H1 (cell line): Measurements from ENCODE around the gene RPS15. TPM values are rescaled to one million over a fixed set of nuclear protein-coding genes. Genes with fewer than 3 reads are reported as not detected.
A peak's percentile ranks its signal among the peaks of the same experiment; 100 is the strongest.

Experiments
- CTCF ChIA-PET: fragments of 300-600 bp; sonication (Branson Sonifier 250); formaldehyde crosslinking; loops from one replicate; lab custom pipeline; 2021; ENCODE audit not compliant: partially characterized antibody; lab: Charles Lee
- POLR2A ChIA-PET: fragments of 300-600 bp; sonication (Branson Sonifier 250); formaldehyde crosslinking; loops from one replicate; lab custom pipeline; 2021; ENCODE audit warnings: inconsistent platforms; ENCODE audit not compliant: partially characterized antibody; lab: Charles Lee
- DNase-seq, 2 experiments: peaks; one replicate each; pipeline versions ENCODE4 v3.0.0 to v3.0.0-alpha.2; 2010 to 2022; ENCODE audit warnings: low spot score in 2 of 2, low read depth in 1 of 2, mixed read lengths in 1 of 2
- FAIRE-seq: peaks from 2 replicates; lab custom pipeline; 2011; peaks lifted over from hg19 to GRCh38; lab: Jason Lieb, UNC
- H2AFZ ChIP-seq: 2 replicates; pipeline ENCODE4 v1.8.1; 2012; ENCODE audit warnings: low read length, inconsistent platforms
- H2AK5ac ChIP-seq: 2 replicates; pipeline ENCODE4 v1.6.1; 2013; ENCODE audit warnings: low read depth, low read length
- H2BK120ac ChIP-seq: replicated peaks from 2 replicates; pipeline ENCODE3; 2013; ENCODE audit warnings: low read depth, low read length, inconsistent platforms
- H2BK12ac ChIP-seq: 2 replicates; pipeline ENCODE4 v1.6.1; 2013; ENCODE audit warnings: low read depth, low read length
- H2BK15ac ChIP-seq: 2 replicates; pipeline ENCODE4 v1.6.1; 2013; ENCODE audit warnings: low read length
- H2BK20ac ChIP-seq: 2 replicates; pipeline ENCODE4 v1.6.1; 2013; ENCODE audit warnings: low read length
- H2BK5ac ChIP-seq: 2 replicates; pipeline ENCODE4 v1.6.1; 2013; ENCODE audit warnings: low read depth, low read length
- H3K14ac ChIP-seq: 2 replicates; pipeline ENCODE4 v1.6.1; 2013; ENCODE audit warnings: inconsistent platforms; ENCODE audit not compliant: insufficient read length
- H3K18ac ChIP-seq: 2 replicates; pipeline ENCODE4 v1.6.1; 2013; ENCODE audit warnings: low read length; ENCODE audit errors: extremely low read depth
- H3K23ac ChIP-seq: 2 replicates; pipeline ENCODE4 v1.6.1; 2013; ENCODE audit warnings: inconsistent platforms; ENCODE audit not compliant: insufficient read length
- H3K23me2 ChIP-seq: 2 replicates; pipeline ENCODE4 v1.6.1; 2013; ENCODE audit warnings: low read depth, low read length
- H3K27ac ChIP-seq: 2 replicates; pipeline ENCODE4 v1.6.1; 2011; ENCODE audit warnings: low read depth, low read length, inconsistent platforms
- H3K27me3 ChIP-seq, 4 experiments: replicated peaks in 1 of 4; 1 replicate in 1 of 4; 2 replicates in 3 of 4; pipeline versions ENCODE4 v1.6.1 to v1.8.1; 2011 to 2013; ENCODE audit warnings: low read length in 3 of 4, mild to moderate bottlenecking in 3 of 4, inconsistent platforms in 2 of 4, mixed read lengths in 2 of 4, moderate library complexity in 1 of 4; ENCODE audit not compliant: control insufficient read depth in 3 of 4, insufficient read depth in 3 of 4; ENCODE audit errors: extremely low read depth in 1 of 4
- H3K36me3 ChIP-seq, 4 experiments: 2 replicates each; pipeline versions ENCODE4 v1.6.1 to v1.8.1; 2011 to 2013; ENCODE audit warnings: mild to moderate bottlenecking in 4 of 4, low read length in 3 of 4, moderate library complexity in 2 of 4, control low read depth in 1 of 4, inconsistent platforms in 1 of 4; ENCODE audit not compliant: insufficient read depth in 4 of 4, control insufficient read depth in 2 of 4
- H3K4ac ChIP-seq: replicated peaks from 2 replicates; pipeline ENCODE3; 2013; ENCODE audit warnings: low read length, low read depth, mixed read lengths, inconsistent platforms; ENCODE audit not compliant: insufficient read length
- H3K4me1 ChIP-seq, 4 experiments: replicated peaks in 1 of 4; 1 replicate in 1 of 4; 2 replicates in 3 of 4; pipeline versions ENCODE4 v1.6.1 to v1.8.1; 2011 to 2013; ENCODE audit warnings: low read length in 3 of 4, inconsistent platforms in 2 of 4, mixed read lengths in 1 of 4; ENCODE audit not compliant: insufficient read depth in 4 of 4, control insufficient read depth in 3 of 4
- H3K4me2 ChIP-seq, 2 experiments: 2 replicates each; pipeline versions ENCODE4 v1.6.1 to v1.8.1; 2011 to 2013; ENCODE audit warnings: low read depth in 2 of 2, low read length in 2 of 2, control low read depth in 1 of 2, inconsistent platforms in 1 of 2, mild to moderate bottlenecking in 1 of 2; ENCODE audit not compliant: insufficient read depth in 1 of 2
- H3K4me3 ChIP-seq, 4 experiments: fragments of 200-600, 300-600 bp in 1 of 4; sonication (generic), shearing (Covaris generic), sonication (Bioruptor Twin) in 1 of 4; 2 replicates each; pipeline versions ENCODE4 v1.5.1 to v1.8.1; 2011 to 2016; ENCODE audit warnings: low read length in 4 of 4, low read depth in 3 of 4, control low read depth in 2 of 4, inconsistent platforms in 2 of 4, mild to moderate bottlenecking in 2 of 4, mixed read lengths in 1 of 4, moderate library complexity in 1 of 4; ENCODE audit not compliant: insufficient read depth in 2 of 4; ENCODE audit errors: extremely low read depth in 1 of 4
- H3K56ac ChIP-seq: replicated peaks from 2 replicates; pipeline ENCODE3; 2013; ENCODE audit warnings: low read depth, mild to moderate bottlenecking, mixed read lengths, low read length, inconsistent platforms; ENCODE audit not compliant: insufficient read length
- H3K79me1 ChIP-seq: 2 replicates; pipeline ENCODE4 v1.6.1; 2013; ENCODE audit warnings: low read depth, low read length, control low read depth
- H3K79me2 ChIP-seq, 2 experiments: 2 replicates each; pipeline versions ENCODE4 v1.6.1 to v1.8.1; 2012 to 2013; ENCODE audit warnings: low read length in 2 of 2, mild to moderate bottlenecking in 2 of 2, inconsistent platforms in 1 of 2; ENCODE audit not compliant: insufficient read depth in 2 of 2, control insufficient read depth in 1 of 2
- H3K9ac ChIP-seq, 4 experiments: replicated peaks in 1 of 4; 1 replicate in 1 of 4; 2 replicates in 3 of 4; pipeline versions ENCODE4 v1.6.1 to v1.8.1; 2011 to 2013; ENCODE audit warnings: low read depth in 3 of 4, low read length in 3 of 4, control low read depth in 2 of 4, mild to moderate bottlenecking in 2 of 4, moderate library complexity in 2 of 4, inconsistent platforms in 1 of 4; ENCODE audit errors: extremely low read depth in 1 of 4
- H3K9me3 ChIP-seq, 2 experiments: 2 replicates each; pipeline versions ENCODE4 v1.6.1 to v1.8.1; 2012 to 2013; ENCODE audit warnings: mild to moderate bottlenecking in 2 of 2, moderate library complexity in 2 of 2, control low read depth in 1 of 2, inconsistent platforms in 1 of 2, low read depth in 1 of 2, low read length in 1 of 2, mixed read lengths in 1 of 2; ENCODE audit not compliant: insufficient read depth in 2 of 2
- H4K20me1 ChIP-seq, 2 experiments: replicated peaks in 1 of 2; 2 replicates each; pipeline versions ENCODE3 to v1.8.1; 2011 to 2013; ENCODE audit warnings: inconsistent platforms in 2 of 2, low read length in 2 of 2, mild to moderate bottlenecking in 1 of 2; ENCODE audit not compliant: insufficient read depth in 2 of 2, control insufficient read depth in 1 of 2
- H4K5ac ChIP-seq: 2 replicates; pipeline ENCODE4 v1.6.1; 2013; ENCODE audit warnings: low read length, low read depth, mixed read lengths, inconsistent platforms; ENCODE audit not compliant: insufficient read length
- H4K8ac ChIP-seq: 2 replicates; pipeline ENCODE4 v1.8.0; 2013; ENCODE audit warnings: mild to moderate bottlenecking, moderate library complexity, low read length, inconsistent platforms; ENCODE audit not compliant: insufficient read depth; ENCODE audit errors: extremely low read depth
- H4K91ac ChIP-seq: replicated peaks from 2 replicates; pipeline ENCODE3; 2013; ENCODE audit warnings: low read length, mixed read lengths, inconsistent platforms; ENCODE audit not compliant: insufficient read length
- CBX8 ChIP-seq: fragments of 300-800, 300-1000 bp; sonication (generic); IDR thresholded peaks from 2 replicates; pipeline ENCODE4 v1.7.1; 2016; ENCODE audit warnings: low read depth, low read length, borderline replicate concordance
- CHD2 ChIP-seq: IDR thresholded peaks from 2 replicates; pipeline ENCODE4 v1.6.1; 2012; ENCODE audit warnings: low read length, improper control_type of control experiment
- CREB1 ChIP-seq: IDR thresholded peaks from 2 replicates; pipeline ENCODE4 v1.6.1; 2012; ENCODE audit warnings: inconsistent platforms
- EP300 ChIP-seq, 2 experiments: IDR thresholded peaks; 1 replicate in 1 of 2; 2 replicates in 1 of 2; pipeline ENCODE4 v1.6.1; 2011 to 2012; ENCODE audit warnings: low read depth in 2 of 2, low read length in 2 of 2, mild to moderate bottlenecking in 2 of 2, borderline replicate concordance in 1 of 2, inconsistent platforms in 1 of 2, moderate library complexity in 1 of 2
- FOSL1 ChIP-seq: IDR thresholded peaks from 2 replicates; pipeline ENCODE4 v1.6.1; 2011; ENCODE audit warnings: mild to moderate bottlenecking, low read depth, low read length, moderate library complexity; ENCODE audit not compliant: insufficient read depth
- RAD21 ChIP-seq, 2 experiments: IDR thresholded peaks in 1 of 2; conservative IDR thresholded peaks in 1 of 2; 2 replicates each; pipeline ENCODE4 v1.6.1; 2011; ENCODE audit warnings: low read depth in 2 of 2, low read length in 2 of 2, improper control_type of control experiment in 1 of 2, inconsistent platforms in 1 of 2, mild to moderate bottlenecking in 1 of 2, moderate library complexity in 1 of 2
- YY1 ChIP-seq: IDR thresholded peaks from 2 replicates; pipeline ENCODE4 v1.6.1; 2011; ENCODE audit warnings: low read depth, mild to moderate bottlenecking, low read length
- WGBS, 2 experiments: shearing (Covaris generic) in 1 of 2; methylation state at CpG; one replicate each; pipeline versions ENCODE4 v1.1.6 to v1.1.7; 2013 to 2015; ENCODE audit warnings: low lambda C conversion rate in 2 of 2, mixed read lengths in 2 of 2, inconsistent platforms in 1 of 2, low coverage in 1 of 2, missing lambda C conversion rate in 1 of 2; ENCODE audit not compliant: insufficient replicate concordance in 2 of 2, insufficient coverage in 1 of 2, insufficient read length in 1 of 2; ENCODE audit errors: extremely low coverage in 1 of 2, missing lambda C conversion rate in 1 of 2; 5-methylcytosine and 5-hydroxymethylcytosine counted together
- polyA plus RNA-seq, 7 experiments: library from polyadenylated mRNA; depleted of rRNA in 3 of 7; stranded (reverse) in 5 of 7; unstranded in 2 of 7; fragments of >200 nt in 5 of 7; fragments of 200-250 nt in 2 of 7; gene quantifications; 1 replicate in 5 of 7; 2 replicates in 1 of 7; 4 replicates in 1 of 7; pipeline versions ENCODE4 v1.2.1 to v1.2.3, GENCODE V29; 2011 to 2013; ENCODE audit warnings: missing spikeins in 2 of 7, mixed read lengths in 2 of 7
- total RNA-seq: library from RNA; stranded (reverse); fragmentation: NEBNext Ultra II Directional; extraction: Animal tissue kit (Norgen Biotek cat#: 25700); gene quantifications from 2 replicates; pipeline ENCODE4 v1.2.1, GENCODE V29; 2021
- TF ChIP-seq, protein P1 (sequence below): IDR thresholded peaks from 2 replicates; pipeline ENCODE4 v1.6.1; 2012; ENCODE audit warnings: inconsistent platforms
- TF ChIP-seq, protein P2 (sequence below): IDR thresholded peaks from 2 replicates; pipeline ENCODE4 v1.6.1; 2012; ENCODE audit warnings: inconsistent platforms

The RPS15 gene
- total and polyA plus RNA-seq, 2 of the 8 experiments (the other 6 are each of a cell fraction or from before 2014, with no cell fraction given): 1,562 to 3,890 TPM

- POLR2A ChIA-PET: interaction anchor here (0.5 to 5.5 kb wide), 11 partner anchors 8 to 1849 kb away, joined by 3 to 72 read pairs (median 5); partner anchors contain the start of genes APC2 and CIRBP
- no peak for TF ChIP-seq CBX8
- TF ChIP-seq, protein P1, sequence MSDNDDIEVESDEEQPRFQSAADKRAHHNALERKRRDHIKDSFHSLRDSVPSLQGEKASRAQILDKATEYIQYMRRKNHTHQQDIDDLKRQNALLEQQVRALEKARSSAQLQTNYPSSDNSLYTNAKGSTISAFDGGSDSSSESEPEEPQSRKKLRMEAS: peak; percentile 39
- TF ChIP-seq, protein P2, sequence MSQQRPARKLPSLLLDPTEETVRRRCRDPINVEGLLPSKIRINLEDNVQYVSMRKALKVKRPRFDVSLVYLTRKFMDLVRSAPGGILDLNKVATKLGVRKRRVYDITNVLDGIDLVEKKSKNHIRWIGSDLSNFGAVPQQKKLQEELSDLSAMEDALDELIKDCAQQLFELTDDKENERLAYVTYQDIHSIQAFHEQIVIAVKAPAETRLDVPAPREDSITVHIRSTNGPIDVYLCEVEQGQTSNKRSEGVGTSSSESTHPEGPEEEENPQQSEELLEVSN: peak; percentile 67; the same call in 1 of the 2 replicates
- TF ChIP-seq CHD2: no peak
- no peak for TF ChIP-seq EP300 (IDR thresholded peaks at IDR 0.05; ENCODE audit: borderline replicate concordance in 1 of 2, low read depth in 2 of 2, low read length in 2 of 2)
- peak; percentile 19 to 39; a peak in 3 of 4 replicates for TF ChIP-seq RAD21 (IDR thresholded peaks at IDR 0.05 in 1 of 2, conservative IDR thresholded peaks at IDR 0.05 in 1 of 2; ENCODE audit: low read depth in 2 of 2, low read length in 2 of 2)
- no peak for TF ChIP-seq FOSL1
- 0 out of 2 replicates have a peak, but pooled peaks have one; percentile 6 for TF ChIP-seq YY1
- TF ChIP-seq CREB1: peak; percentile 53
Observed at GRCh38 chr19:1465191-1466016, 27.2 kb downstream of the RPS15 start.

More at GRCh38 chr19:1465191-1466016, 27.2 kb downstream of the RPS15 start:
- Histone ChIP-seq H3K18ac (no peak overlapping the region), H3K23me2 (peaks cover 8% of the 10 kb centered on the region; the same call in 1 of the 2 replicates), H3K4me3 (peak overlapping the region in 1 of 4 experiments; percentile 51; a peak in 2 of 8 replicates), H2AFZ (no peak overlapping the region), H2BK12ac (no peak overlapping the region), H3K27ac (no peak overlapping the region), H2BK5ac (no peak overlapping the region), H3K4ac (no peak overlapping the region), H2BK120ac (no peak overlapping the region), H3K36me3 (peaks cover 0 to 41% (median 0%) of the 10 kb centered on the region in 4 experiments; a peak in 4 of 8 replicates), H2BK15ac (no peak overlapping the region; the same call in 1 of the 2 replicates), H4K91ac (no peak overlapping the region), H3K79me1 (no peaks in the 10 kb centered on the region), H4K5ac (no peak overlapping the region), H3K4me2 (peak overlapping the region; percentile 24 to 68; a peak in 3 of 4 replicates), H3K23ac (no peak overlapping the region), H3K9me3 (peaks cover 0 to 7% of the 10 kb centered on the region in 2 experiments; a peak in 1 of 4 replicates), H3K9ac (no peak overlapping the region), H4K8ac (peak overlapping the region; percentile 89; the same call in 1 of the 2 replicates), H2AK5ac (peak overlapping the region; percentile 39; the same call in 1 of the 2 replicates), H3K14ac (no peak overlapping the region), H2BK20ac (no peak overlapping the region), H4K20me1 (peaks cover 10 to 31% of the 10 kb centered on the region in 2 experiments), H3K79me2 (no peaks in the 10 kb centered on the region), H3K27me3 (peaks cover 56 to 66% (median 64%) of the 10 kb centered on the region in 4 experiments), H3K4me1 (peaks cover 0 to 40% (median 21%) of the 10 kb centered on the region in 4 experiments; a peak in 5 of 7 replicates), H3K56ac (no peak overlapping the region)
- WGBS, 2 experiments: 51% methylated on average over 38 of the region's 83 CpGs; no CpG with 5 or more reads in 1 of the 2 experiments
- FAIRE-seq (no peak), DNase-seq (peak in 1 of 2 experiments; percentile 85)
- CTCF ChIA-PET: interaction anchor here (0.6 to 5.5 kb wide), 18 partner anchors 8 to 81 kb away, joined by 3 to 53 read pairs (median 4); partner anchors contain the start of gene REEP6
